ENCODE measurements around the gene CPNE9. TPM values are rescaled to one million over a fixed set of nuclear protein-coding genes. Genes with fewer than 3 reads are reported as not detected.

Gene CPNE9
- total RNA-seq, 1 experiment from 2014 or later, result not detected

- no peaks in the 10 kb centered on the region for H3K27me3 Mint-ChIP-seq (ENCODE audit: insufficient read depth, unreplicated experiment)
- 0 out of 2 replicates have a peak, but pooled peaks cover 4% of the 10 kb centered on the region for H3K4me1 ChIP-seq
- no peaks in the 10 kb centered on the region for H3K27me3 ChIP-seq (replicated peaks; ENCODE audit: control insufficient read depth, insufficient read depth, low read length)
- DNase-seq, result no peak
- H3K4me3 ChIP-seq (ENCODE audit: low read depth, low read length), result no peak overlapping the region
- no peak overlapping the region for H3K27ac Mint-ChIP-seq (ENCODE audit: unreplicated experiment)
- BruUV-seq (replicated peaks), result no TSS peak
- no peaks in the 10 kb centered on the region for H3K4me1 Mint-ChIP-seq (ENCODE audit: low read depth, unreplicated experiment)
- intact Hi-C loops (cut with micrococcal nuclease; ENCODE audit: unreplicated experiment), result no loop called here
- CTCF ChIA-PET, result no interaction called here
- H3K9me3 ChIP-seq, result no peaks in the 10 kb centered on the region
- POLR2A ChIA-PET, result interaction anchor here (0.6 kb wide), 1 partner anchor 13 kb away, joined by 3 read pairs; the partner anchor contains the start of gene BRPF1
- no peak overlapping the region for H3K4me3 Mint-ChIP-seq (ENCODE audit: unreplicated experiment)
- TF ChIP-seq CTCF (IDR thresholded peaks at IDR 0.05; ENCODE audit: insufficient read depth in 1 of 2, low read depth in 1 of 2, low read length in 1 of 2, severe bottlenecking in 1 of 2, unreplicated experiment in 1 of 2), result no peak
- H3K9me3 Mint-ChIP-seq (ENCODE audit: unreplicated experiment), result no peaks in the 10 kb centered on the region
- H3K36me3 ChIP-seq (ENCODE audit: control insufficient read depth, insufficient read depth, low read length), result peaks cover 11% of the 10 kb centered on the region
- peaks cover 35% of the 10 kb centered on the region for H3K36me3 Mint-ChIP-seq (ENCODE audit: insufficient read depth, unreplicated experiment)
These were observed 40.5 kb downstream of the CPNE9 start for GRCh38 chr3:9744162-9744561.

GRCh38 chr3:9745521-9745920 lies 41.9 kb downstream of the CPNE9 start:
- Mint-ChIP-seq H3K9me3 (ENCODE audit: unreplicated experiment) (no peaks in the 10 kb centered on the region), H3K4me1 (ENCODE audit: low read depth, unreplicated experiment) (no peaks in the 10 kb centered on the region), H3K4me3 (ENCODE audit: unreplicated experiment) (no peak overlapping the region), H3K27me3 (ENCODE audit: insufficient read depth, unreplicated experiment) (no peaks in the 10 kb centered on the region), H3K36me3 (ENCODE audit: insufficient read depth, unreplicated experiment) (peaks cover 39% of the 10 kb centered on the region), H3K27ac (ENCODE audit: unreplicated experiment) (no peak overlapping the region)
- ChIA-PET CTCF (no interaction called here), POLR2A (no interaction called here)
- BruUV-seq (replicated peaks), result no TSS peak
- intact Hi-C loops (cut with micrococcal nuclease; ENCODE audit: unreplicated experiment), result no loop called here
- DNase-seq, result no peak
- 0 out of 2 replicates have a peak, but pooled peaks cover 4% of the 10 kb centered on the region for H3K4me1 ChIP-seq
- peaks cover 5% of the 10 kb centered on the region for H3K36me3 ChIP-seq (ENCODE audit: control insufficient read depth, insufficient read depth, low read length)
- no peaks in the 10 kb centered on the region for H3K27me3 ChIP-seq (replicated peaks; ENCODE audit: control insufficient read depth, insufficient read depth, low read length)
- H3K4me3 ChIP-seq (ENCODE audit: low read depth, low read length), result no peak overlapping the region
- TF ChIP-seq CTCF (IDR thresholded peaks at IDR 0.05; ENCODE audit: insufficient read depth in 1 of 2, low read depth in 1 of 2, low read length in 1 of 2, severe bottlenecking in 1 of 2, unreplicated experiment in 1 of 2), result no peak
- no peaks in the 10 kb centered on the region for H3K9me3 ChIP-seq

GRCh38 chr3:9746330-9746729 lies 42.7 kb downstream of the CPNE9 start:
- DNase-seq, result no peak
- no TSS peak for BruUV-seq (replicated peaks)
- no peak overlapping the region for H3K4me3 Mint-ChIP-seq (ENCODE audit: unreplicated experiment)
- Histone ChIP-seq H3K4me1 (peaks cover 7% of the 10 kb centered on the region; the same call in 1 of the 2 replicates), H3K27me3 (replicated peaks; ENCODE audit: control insufficient read depth, insufficient read depth, low read length) (no peaks in the 10 kb centered on the region), H3K4me3 (ENCODE audit: low read depth, low read length) (no peak overlapping the region), H3K9me3 (no peaks in the 10 kb centered on the region), H3K36me3 (ENCODE audit: control insufficient read depth, insufficient read depth, low read length) (peaks cover 3% of the 10 kb centered on the region)
- H3K4me1 Mint-ChIP-seq (ENCODE audit: low read depth, unreplicated experiment), result no peaks in the 10 kb centered on the region
- POLR2A ChIA-PET, result no interaction called here
- intact Hi-C loops (cut with micrococcal nuclease; ENCODE audit: unreplicated experiment), result no loop called here
- CTCF ChIA-PET, result no interaction called here
- TF ChIP-seq CTCF (IDR thresholded peaks at IDR 0.05; ENCODE audit: insufficient read depth in 1 of 2, low read depth in 1 of 2, low read length in 1 of 2, severe bottlenecking in 1 of 2, unreplicated experiment in 1 of 2), result no peak
- H3K36me3 Mint-ChIP-seq (ENCODE audit: insufficient read depth, unreplicated experiment), result peaks cover 31% of the 10 kb centered on the region
- no peak overlapping the region for H3K27ac Mint-ChIP-seq (ENCODE audit: unreplicated experiment)
- H3K27me3 Mint-ChIP-seq (ENCODE audit: insufficient read depth, unreplicated experiment), result no peaks in the 10 kb centered on the region
- no peaks in the 10 kb centered on the region for H3K9me3 Mint-ChIP-seq (ENCODE audit: unreplicated experiment)
